ENCODE data around the gene GAB1.
A peak's percentile ranks its signal among the peaks of the same experiment; 100 is the strongest.
"Not testable (repeated sequence)": the region's sequence is repeated elsewhere in the genome, so short reads cannot be mapped to it uniquely, and the experiment has no call there.

The GAB1 gene

DNA sequence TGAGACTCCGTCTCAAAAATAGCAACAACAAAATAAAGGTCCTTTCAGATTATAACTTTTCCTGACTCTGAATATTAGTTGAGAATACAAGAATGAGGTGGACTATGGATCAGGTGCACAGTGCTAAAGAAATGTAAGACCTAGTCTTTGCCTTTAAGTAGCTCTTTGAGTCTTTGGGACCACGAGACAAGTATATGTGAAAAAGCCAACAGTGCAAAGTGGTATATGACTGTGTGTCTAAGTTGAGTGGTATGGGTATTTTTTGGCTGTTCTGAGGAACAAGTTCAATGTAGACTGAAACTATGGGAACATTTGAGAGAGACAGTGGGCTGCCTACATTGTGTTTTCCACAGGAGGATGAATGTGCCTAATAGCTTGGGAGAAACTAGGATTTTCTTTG is 2.8 kb downstream of the GAB1 start:
- DNase-seq = no peak

- no peak for DNase-seq
These were observed 4.6 kb downstream of the GAB1 start for GRCh38 chr4:143341186-143341755.

DNA sequence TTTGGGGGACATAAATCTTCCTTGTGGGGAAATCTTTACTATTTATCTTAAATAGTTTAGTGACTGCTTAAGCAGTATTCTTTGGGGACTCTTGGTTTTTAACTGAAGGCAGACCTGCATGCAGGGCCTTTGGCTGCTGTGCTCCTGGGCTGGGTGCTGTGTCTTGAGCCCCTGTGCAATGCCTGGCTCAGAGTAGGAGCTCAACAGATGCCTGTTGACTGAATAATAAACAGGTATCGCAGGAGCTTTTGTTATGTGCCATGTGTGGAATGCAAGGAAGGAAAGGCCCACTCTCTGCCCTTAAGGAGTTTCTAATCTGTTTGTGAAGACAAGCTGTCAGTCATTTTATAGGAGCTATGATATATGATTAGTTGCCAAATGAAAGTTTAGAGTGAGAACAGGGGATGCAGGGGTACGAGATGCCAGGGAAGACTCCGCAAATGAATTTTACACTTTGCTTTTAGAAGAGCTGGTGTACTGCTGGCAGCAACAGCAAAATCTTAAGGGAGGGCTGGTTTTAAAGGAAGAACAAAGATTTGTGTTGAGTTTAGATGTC is 6.7 kb downstream of the GAB1 start:
- DNase-seq = no peak

- no peak for DNase-seq
These were observed 7.4 kb downstream of the GAB1 start for GRCh38 chr4:143344041-143344440.

DNA sequence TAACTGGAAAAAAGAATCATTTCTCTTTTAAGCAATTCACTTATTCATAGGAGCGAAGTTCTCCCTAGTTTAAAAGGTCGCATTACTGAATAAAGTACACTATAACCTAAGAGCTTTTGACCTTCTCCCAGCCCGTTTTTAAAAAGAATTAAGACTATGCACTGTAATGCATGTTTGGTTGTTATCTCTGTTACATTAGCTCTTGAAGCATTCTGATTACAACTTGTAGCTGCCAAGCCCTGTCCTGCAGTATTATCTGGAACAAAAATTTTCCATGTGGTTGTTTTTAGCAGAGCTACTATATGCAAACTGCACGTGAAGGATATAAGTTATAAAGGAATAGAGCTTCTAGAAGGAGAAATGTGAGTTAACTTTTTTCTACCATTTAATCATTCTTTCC is 8.1 kb downstream of the GAB1 start:
- no peak for DNase-seq

DNA sequence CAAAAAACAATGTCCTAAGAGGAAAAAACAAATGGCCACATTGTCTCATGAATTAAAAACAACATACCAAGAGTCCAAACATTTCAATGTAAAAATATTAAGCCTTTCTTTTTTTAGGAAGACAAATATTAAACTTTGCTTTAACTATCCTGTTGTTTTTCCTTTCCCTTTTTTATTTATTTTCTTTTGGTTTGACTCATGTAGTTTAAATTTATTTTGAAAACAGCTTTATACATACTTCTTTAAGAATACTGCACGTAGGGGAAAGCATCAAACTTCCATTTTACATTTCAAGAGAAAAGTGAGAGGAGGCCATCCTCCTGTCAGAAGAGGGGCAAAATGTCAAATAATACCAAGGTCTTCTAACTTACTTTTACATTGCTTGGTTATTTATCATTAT is 8.7 kb downstream of the GAB1 start:
- DNase-seq = no peak

- no peak for DNase-seq
These were observed 9.5 kb downstream of the GAB1 start for GRCh38 chr4:143346206-143346605.

DNA sequence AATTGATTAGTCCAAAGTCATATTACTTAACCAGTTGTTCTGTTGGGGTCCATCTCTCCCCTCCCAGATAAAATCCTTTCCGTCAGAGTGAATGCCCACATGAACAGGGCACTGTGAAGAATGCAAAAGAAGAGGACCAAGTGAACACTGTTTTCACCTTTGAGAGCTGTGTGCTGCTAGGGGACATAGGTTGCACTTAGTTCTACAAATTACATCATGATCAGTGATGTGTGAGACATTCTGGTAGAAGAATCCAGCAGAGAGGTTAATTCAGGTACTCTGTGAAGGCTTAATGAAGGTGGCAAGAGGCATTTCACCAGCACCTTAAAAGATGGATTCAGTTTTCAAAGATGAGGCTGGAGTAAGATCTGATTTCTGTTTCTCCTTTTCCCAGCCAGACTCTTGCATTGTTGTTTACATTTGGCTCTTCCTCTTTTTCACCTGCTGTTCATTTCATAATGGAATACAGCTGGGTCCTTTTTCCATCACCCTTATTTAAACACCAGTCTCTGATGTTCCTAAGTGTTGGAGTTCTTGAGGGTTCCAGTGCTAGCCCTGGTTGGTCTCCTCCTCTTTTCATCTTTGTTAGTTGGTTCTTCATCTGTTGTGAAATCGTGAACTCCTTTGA is 10.9 kb downstream of the GAB1 start:
- DNase-seq = no peak

DNA sequence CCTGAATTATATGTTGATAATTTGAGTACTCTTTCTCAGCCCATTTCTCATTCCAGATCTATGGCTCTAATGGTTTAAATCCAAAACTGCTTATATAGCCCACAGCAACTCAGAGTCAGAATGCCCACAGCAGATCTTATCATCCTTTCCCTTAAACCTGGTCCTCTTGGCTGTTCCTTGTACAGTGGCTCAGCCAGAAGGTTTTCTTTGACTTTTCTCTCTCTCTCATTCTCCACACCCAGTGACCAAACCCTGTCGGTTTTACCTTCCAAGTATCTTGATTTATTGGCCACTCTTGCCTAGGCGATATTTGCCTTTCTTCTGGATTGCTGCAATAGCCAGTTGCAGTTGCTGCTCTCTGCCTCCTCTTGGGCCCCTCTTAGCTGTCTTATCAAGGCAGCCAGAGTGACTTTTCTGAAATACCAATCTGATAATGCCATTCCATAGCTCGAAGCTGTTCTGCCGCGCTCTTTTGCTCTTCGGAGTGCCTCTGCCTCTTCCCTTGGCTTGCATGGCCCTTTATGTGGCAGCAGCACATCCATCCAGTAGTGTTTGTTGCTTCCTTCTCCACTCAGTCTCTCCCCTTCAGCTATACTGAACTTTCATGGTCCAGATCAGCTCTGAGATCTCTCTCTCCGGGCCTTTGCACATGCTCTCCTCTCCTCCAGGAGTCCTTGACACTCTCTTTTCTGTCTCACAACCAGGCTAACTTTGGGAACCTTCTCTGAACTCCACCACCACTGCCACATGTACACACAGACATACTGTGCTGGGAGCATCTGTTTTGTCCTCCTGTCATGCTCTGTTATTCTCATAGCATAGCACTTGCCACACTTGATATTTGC is 11.8 kb downstream of the GAB1 start:
- DNase-seq = no peak

- DNase-seq = not testable (repeated sequence)
These were observed 13.3 kb downstream of the GAB1 start for GRCh38 chr4:143349858-143350527.

- no peak for DNase-seq
These were observed 14.5 kb downstream of the GAB1 start for GRCh38 chr4:143351149-143351691.

DNA sequence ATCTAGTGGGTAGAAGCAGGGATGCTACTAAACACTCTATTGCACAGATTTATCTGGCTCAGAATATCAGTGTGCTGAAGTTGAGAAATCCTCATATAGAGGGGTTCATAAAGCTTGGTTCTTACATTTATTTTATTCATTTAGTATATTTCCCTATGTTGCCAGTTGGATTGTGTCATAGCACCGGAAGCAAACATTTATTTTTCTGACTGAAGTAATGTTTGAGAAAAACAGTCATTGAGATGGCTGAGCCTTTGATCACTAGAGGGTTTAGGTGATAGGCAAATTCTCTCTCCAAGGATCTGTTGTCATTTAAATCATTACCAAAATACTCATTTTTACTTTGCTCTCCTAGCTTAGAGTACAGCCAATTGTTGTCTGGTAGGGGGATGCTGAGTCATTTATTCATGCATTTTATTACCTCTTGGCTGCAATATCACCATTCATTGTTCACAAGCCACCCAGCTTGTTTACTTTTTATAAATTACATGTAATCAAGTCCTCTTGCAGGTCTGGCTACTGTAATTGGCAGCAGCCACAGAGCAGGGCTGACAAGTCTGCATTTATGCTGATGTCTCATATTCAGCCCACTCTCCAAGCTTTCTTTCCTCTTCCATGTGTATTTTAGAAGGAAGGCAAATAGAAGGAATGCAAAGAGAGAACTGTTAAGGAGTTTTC is 15.2 kb downstream of the GAB1 start:
- DNase-seq = no peak

DNA sequence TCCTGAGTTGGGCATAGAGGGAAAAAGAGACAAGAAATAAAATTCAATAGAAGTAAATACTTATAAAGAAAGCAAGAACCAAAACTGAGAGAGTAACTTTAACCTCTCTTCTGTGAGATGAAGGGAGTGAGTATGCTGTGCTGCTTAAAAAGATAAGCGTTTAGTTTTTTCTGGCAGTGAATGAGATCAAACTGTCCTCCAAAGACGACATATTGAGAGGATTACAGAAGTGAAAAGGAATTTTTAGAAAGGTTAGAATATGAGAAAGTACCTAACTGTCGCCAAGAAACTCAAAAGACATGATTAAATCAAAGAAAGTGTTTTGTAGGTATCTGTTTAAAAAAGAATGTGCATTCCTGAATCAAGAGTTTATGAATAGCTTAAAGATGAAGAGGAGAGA is 16.0 kb downstream of the GAB1 start:
- DNase-seq = no peak

DNA sequence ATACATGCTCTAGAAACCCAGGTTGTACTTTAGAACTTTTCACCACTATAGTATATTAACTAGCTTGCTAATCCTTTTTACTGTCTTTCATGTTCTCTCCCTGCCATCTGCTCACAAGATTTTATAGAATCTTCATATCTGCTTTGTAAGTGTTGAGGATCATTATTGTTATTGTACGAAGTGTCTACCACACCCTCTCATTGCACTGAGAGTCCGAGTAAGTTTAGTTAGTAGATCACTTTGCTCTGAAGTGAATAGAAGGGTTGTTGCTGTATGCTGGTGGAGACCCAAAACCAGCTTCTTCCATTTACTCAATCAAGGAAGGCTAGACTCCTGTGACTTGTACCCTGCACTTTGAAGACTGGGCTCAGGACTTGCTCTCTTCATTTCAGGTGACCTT is 17.1 kb downstream of the GAB1 start:
- DNase-seq = no peak

DNA sequence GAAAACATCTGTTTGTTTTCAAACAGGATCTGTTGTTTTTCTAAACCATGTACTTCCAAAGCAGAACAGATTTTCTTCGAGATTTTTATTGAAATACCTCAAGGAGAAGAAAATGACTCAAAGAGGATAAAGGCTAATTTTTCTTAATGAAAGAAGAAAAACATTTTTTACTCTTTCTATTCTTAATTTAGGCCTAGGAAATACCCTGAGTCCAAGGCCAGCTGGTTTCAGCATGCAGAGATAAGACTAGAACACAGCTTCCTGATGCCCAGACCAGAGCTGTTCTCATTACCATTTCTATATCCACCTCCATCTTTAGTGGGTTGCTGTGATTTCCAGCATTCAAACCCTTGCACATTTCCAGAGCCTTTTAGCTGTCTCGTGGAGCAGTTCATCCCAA is 18.3 kb downstream of the GAB1 start:
- no peak for DNase-seq

- DNase-seq = peak; percentile 29
These were observed 19.0 kb downstream of the GAB1 start for GRCh38 chr4:143355540-143356217.

GRCh38 chr4:143356493-143356892 is 19.8 kb downstream of the GAB1 start:
- no peak for DNase-seq

DNA sequence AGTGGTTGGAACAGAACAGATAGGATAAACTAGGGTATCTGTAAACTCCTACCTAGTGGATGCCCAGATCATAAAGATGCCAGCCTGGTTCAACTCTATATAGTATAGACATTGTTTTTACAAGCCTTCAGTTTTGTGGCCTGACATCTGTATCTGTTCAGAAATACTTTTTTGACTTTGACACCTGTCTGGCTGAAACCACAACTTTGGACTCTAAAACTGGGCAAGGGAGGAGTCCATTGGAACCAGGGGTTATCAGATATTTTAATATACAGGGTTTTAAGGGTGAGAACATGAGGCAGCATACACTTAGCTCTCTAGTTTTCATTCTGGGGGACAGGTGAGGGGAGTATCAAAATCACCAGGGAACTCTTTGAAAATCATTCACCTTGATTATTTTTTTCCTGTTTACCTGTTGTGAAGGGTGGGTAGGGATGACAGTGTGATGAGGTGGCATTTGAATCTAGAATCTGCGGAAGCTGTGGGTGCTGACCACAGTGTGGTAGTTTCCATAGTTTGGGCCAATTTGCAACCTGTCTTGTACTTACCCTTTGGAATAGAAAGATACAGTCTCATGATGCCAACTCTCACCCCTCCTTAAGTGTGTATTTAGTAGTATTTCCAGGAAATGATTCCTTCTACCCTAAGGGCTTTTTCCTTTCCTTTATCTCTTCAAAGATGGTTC is 20.6 kb downstream of the GAB1 start:
- DNase-seq = no peak

DNA sequence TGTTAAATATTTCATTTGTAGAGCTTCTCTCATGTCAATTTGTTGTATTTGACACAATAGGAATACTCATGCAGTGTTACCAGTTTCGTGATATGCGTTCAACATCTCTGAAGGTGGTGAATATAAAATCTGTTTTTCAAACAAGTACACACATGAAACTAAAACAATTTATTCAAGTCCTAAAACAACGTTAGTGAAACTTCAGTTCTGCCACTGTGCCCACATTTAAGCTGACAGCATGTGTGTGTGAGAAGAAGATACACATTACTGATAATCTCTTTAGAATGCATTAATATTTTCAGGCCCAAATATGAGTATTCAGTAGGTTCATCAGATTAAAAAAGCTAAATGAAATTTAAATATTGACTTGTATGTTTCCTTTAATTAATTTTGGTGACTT is 21.7 kb downstream of the GAB1 start:
- no peak for DNase-seq

GRCh38 chr4:143358923-143359643 is 22.4 kb downstream of the GAB1 start:
- peak; percentile 84 for DNase-seq
